PC-9 (cell line): Measurements from ENCODE around the gene NTF3.

Experiments used
- EZH2 ChIP-seq: fragments of 200-600 bp; sonication (generic); IDR thresholded peaks from 2 replicates; pipeline ENCODE4 v1.8.0; 2017; ENCODE audit warnings: antibody characterized with exemption, low read depth
- TF ChIP-seq, protein P1 (sequence below): fragments of 200-600 bp; sonication (generic); conservative IDR thresholded peaks from 2 replicates; pipeline ENCODE4 v1.6.1; 2017; ENCODE audit warnings: mixed run types, antibody characterized with exemption, mild to moderate bottlenecking, moderate library complexity

- TF ChIP-seq, protein P1, sequence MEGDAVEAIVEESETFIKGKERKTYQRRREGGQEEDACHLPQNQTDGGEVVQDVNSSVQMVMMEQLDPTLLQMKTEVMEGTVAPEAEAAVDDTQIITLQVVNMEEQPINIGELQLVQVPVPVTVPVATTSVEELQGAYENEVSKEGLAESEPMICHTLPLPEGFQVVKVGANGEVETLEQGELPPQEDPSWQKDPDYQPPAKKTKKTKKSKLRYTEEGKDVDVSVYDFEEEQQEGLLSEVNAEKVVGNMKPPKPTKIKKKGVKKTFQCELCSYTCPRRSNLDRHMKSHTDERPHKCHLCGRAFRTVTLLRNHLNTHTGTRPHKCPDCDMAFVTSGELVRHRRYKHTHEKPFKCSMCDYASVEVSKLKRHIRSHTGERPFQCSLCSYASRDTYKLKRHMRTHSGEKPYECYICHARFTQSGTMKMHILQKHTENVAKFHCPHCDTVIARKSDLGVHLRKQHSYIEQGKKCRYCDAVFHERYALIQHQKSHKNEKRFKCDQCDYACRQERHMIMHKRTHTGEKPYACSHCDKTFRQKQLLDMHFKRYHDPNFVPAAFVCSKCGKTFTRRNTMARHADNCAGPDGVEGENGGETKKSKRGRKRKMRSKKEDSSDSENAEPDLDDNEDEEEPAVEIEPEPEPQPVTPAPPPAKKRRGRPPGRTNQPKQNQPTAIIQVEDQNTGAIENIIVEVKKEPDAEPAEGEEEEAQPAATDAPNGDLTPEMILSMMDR: no peak
- no peak for TF ChIP-seq EZH2
Measured at GRCh38 chr12:5509557-5509956, 77.6 kb downstream of the NTF3 start.
